22Rv1 (cell line): ENCODE data around the gene MYOC.
"Not testable (repeated sequence)": the region's sequence is repeated elsewhere in the genome, so short reads cannot be mapped to it uniquely, and the experiment has no call there.

Source experiments
- H3K27ac ChIP-seq: fragments of 450-650 bp; 2 replicates; pipeline ENCODE4 v1.5.1; 2017
- CTCF ChIP-seq: fragments of 450-650 bp; IDR thresholded peaks from 2 replicates; pipeline ENCODE4 v1.5.1; 2017; ENCODE audit warnings: mild to moderate bottlenecking
- ZFX ChIP-seq: fragments of 450-650 bp; IDR thresholded peaks from 2 replicates; pipeline ENCODE4 v1.6.1; 2017; ENCODE audit warnings: antibody characterized with exemption, borderline replicate concordance

MYOC gene

DNA sequence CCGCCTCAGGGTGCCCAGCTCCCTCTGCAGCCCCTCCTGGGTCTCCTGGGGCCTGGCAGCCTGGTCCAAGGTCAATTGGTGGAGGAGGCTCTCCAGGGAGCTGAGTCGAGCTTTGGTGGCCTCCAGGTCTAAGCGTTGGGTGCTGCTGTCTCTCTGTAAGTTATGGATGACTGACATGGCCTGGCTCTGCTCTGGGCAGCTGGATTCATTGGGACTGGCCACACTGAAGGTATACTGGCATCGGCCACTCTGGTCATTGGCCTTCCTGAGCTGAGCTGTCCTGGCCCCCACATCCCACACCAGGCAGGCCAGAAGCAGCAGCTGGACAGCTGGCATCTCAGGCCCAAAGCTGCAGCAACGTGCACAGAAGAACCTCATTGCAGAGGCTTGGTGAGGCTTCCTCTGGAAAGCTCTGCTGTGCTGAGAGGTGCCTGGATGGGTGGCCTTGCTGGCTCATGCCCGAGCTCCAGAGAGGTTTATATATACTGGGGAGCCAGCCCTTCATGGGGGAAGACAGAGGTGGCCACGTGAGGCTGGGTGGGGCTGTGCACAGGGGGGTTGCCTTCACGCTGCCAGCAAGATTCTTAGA lies at the start of gene MYOC:
MYOC (minus strand) TSS at position 455 of the 589 bp plus-strand sequence; CDS start at position 378, 77 bp downstream.
- no peak for TF ChIP-seq CTCF
- no peak for TF ChIP-seq ZFX
- no peak within 1 kb of the TSS for H3K27ac ChIP-seq

DNA sequence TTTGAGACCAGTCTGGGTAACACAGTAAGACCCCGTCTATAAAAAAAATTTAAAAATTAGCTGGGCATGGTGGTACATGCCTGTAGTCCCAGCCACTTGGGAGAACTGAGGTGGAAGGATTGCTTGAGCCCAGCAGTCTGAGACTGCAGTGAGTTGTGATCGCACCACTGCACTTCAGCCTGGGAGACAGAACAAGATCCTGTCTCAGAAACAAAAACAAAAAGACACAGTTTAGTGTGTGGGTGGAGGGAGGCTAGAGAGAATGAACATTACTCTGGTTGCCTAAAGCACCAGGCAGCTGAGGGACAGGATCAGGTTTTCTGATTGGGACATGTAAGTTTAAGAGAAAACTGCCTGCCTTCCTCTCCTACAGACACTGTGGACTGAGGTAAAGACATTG lies 47.0 kb upstream of the MYOC start:
- TF ChIP-seq ZFX (no peak), CTCF (no peak)
- no peak overlapping the region for H3K27ac ChIP-seq

GRCh38 chr1:171695772-171696171 lies 43.3 kb upstream of the MYOC start:
- not testable (repeated sequence) for H3K27ac ChIP-seq

DNA sequence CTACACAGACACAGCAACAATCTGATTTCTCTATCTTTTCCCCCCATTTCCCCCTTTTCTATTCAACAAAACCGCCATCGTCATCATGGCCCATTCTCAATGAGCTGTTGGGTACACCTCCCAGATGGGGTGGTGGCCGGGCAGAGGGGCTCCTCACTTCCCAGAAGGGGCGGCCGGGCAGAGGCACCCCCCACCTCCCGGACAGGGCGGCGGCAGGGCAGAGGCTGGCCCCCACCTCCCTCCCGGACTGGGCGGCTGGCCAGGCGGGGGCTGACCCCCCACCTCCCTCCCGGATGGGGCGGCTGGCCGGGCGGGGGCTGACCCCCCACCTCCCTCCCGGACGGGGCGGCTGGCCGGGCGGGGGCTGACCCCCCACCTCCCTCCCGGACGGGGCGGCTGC lies 41.1 kb upstream of the MYOC start:
- H3K27ac ChIP-seq, result not testable (repeated sequence)

GRCh38 chr1:171683870-171684269 lies 31.4 kb upstream of the MYOC start:
- H3K27ac ChIP-seq, result no peak overlapping the region
- TF ChIP-seq CTCF (no peak), ZFX (no peak)

DNA sequence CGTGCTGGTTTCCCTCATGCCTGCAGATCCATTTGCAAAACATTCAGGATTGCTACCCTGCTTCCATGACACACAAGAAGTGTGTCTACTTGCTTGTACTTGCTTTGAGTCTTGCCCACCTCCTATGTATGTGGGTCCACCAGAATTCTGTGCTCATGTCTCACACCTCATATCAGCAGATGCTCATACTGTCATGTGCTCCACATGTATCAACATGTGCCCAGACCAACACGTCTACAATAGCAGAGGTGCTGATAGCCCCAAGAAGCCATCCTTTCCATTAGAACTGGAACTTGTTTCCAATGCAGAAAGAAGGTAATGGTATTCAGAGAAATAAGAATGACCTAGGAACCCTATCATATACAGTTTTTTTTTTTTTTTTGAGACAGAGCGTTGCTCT lies 27.9 kb upstream of the MYOC start:
- TF ChIP-seq ZFX (no peak), CTCF (no peak)
- no peak overlapping the region for H3K27ac ChIP-seq

- H3K27ac ChIP-seq, result no peak overlapping the region
These were observed 24.3 kb upstream of the MYOC start for GRCh38 chr1:171676823-171677222.

More at GRCh38 chr1:171676823-171677222, 24.3 kb upstream of the MYOC start:
- TF ChIP-seq CTCF, result no peak
- no peak for TF ChIP-seq ZFX
